NCI-H1436 (cell line): Measurements from ENCODE around the gene ASH1L.
"Not testable (repeated sequence)": the region's sequence is repeated elsewhere in the genome, so short reads cannot be mapped to it uniquely, and the experiment has no call there.

Experiments
- DNase-seq: peaks from one replicate; lab custom pipeline; 2025; lab: John Stamatoyannopoulos, UW

ASH1L gene

DNA sequence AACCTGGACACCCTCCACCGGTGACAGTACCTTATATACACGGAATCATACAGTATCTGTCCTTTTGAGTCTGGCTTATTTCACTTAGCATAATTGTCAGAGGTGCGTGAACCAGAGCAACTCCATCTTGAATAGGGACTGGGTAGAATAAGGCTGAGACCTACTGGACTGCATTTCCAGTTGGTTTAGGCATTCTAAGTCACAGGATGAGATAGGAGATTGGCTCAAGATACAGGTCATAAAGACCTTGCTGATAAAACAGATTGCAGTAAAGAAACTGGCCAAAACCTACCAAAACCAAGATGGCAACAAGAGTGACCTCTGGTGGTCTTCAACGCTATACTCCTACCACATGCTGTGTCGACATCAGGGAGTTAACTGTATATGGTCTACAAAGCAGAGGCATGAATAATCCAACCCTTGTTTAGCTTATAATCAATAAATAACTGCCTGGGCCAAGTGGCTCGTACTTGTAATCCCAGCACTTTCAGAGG, 255.3 kb downstream of the ASH1L start:
- no peak for DNase-seq

DNA sequence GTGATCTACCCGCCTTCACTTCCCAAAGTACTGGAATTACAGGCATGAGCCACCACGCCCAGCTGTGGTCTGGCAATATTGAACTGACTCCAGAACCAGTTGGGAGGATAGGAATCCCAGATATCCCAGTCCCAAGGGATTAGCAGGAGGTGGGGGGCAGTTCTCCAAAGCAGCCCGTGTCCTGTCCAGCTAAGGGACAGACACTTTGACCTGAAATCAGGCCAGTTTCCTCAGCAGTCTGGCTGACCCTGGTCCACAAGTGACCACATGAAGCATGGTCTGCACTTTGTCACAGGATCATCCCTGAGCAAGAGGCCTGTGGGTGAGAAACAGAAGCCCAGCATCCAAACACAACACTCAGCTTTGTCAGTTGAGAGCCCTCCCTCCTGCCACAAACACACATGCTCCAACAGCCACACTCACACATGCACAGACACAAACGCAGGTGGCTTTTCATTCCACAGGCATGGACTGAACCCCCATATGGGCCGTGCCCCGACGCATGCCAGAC, 256.7 kb downstream of the ASH1L start:
- DNase-seq: no peak

DNA sequence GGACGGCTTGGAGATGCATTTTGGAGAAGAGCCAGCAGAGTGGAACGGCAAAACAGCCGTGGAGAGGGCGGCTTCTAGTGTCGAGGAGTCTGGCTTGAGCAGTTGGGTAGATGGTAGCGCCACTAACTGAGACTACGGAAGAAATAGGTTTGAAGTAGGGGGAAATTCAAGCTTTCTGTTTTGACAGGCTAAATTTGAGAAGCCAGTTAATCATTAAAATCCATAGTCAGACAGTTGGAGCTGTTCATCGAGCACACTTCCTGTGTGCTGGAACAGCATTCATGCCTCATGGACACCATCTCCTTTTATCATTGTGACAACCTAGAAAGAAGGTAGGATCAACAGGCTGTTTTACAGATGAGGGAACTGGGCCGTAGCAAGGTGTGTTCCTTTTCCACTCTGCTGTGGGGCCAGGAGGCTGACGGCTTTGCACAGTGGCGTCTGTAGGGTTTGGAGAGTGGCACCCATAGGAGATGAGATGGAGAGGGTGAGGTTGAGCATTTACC, 258.0 kb downstream of the ASH1L start:
- DNase-seq: no peak

DNA sequence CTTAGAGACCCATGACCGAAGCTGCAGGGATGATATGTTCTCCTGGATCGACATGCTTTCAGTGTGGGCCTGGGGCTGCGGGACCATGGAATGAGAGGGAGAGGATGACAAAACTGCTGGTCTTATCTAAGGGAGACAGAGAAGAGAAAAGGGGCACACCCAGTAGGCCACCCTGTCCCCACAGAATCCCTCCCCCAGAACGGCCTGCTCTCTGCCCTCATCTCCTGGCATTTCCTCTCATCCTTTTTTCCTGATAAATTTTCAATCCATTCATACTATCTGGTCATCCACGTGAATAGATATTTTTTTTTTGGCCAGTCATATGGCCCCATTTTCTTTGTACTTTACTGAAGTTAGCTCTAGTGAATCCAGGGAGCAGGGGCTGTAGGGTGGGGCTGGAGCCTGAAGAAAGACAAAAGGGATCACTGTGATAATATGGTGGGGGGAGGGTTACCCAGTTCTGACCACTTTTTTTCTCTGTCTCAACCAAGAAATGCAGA, 261.2 kb downstream of the ASH1L start, which contains the start of gene PKLR:
PKLR (minus strand) TSS at position 97 of the 500 bp plus-strand sequence; CDS start at position 54, 43 bp downstream.
- DNase-seq: no peak

DNA sequence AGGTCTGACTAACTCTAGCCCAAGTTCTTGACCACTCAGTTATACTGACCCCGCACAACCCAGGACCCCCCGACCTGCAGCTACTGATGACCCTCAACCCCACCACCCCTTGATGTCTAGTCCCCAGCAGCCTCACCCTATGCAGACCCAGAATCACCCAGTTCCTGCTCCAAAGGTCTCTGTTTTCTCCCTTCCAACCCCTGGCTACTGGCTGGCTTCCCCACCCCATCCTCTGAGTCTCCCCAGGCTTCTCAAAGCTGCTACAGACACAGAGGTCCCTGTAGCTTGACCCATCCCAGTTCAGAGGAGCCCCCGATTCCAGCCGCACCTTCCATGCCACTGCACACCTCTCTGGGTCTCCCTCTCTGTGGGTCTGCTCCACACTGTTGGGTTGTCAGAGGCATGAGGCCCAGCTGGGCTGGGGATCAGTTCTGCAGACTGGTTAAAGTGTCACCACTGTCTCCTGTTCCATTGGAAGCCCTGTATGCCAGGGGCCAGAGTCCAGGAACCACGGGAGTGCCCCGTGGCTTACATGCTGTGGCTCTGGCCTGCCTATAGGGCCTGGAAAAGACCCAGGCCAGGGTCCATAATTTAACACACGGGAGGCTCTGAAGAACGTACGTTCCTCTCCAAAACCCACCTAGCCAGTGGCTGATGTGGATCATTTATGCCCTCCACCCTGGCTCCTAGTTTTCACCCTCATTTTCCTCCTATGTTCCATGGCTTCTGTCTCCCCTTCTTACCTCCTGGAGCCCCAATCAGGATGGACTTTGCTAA, 261.9 kb downstream of the ASH1L start:
- no peak for DNase-seq

DNA sequence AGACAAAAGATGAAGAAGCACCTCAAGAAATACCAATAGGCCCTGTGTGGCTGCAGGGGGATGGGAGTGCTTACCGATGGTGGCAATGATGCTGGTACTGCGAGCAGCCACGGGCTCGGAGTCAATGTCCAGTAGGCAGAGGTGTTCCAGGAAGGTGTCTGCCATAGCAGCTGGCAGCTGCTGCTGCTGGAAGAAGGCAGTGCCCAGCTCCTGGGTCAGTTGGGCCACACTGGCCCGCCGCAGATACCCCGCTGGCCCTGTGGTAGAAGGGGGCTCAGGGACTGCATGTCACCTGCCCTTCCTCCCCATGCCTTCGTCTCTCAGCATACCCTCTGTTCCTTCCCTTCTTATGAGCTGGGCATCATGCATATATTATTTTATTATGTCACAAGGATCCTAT, 262.6 kb downstream of the ASH1L start:
- no peak for DNase-seq

GRCh38 chr1:155297384-155297783, 265.2 kb downstream of the ASH1L start:
- no peak for DNase-seq

- no peak for DNase-seq
These were observed 265.9 kb downstream of the ASH1L start for GRCh38 chr1:155296661-155297060.

- DNase-seq: no peak
These were observed 266.7 kb downstream of the ASH1L start for GRCh38 chr1:155295942-155296267.

- no peak for DNase-seq
These were observed 267.2 kb downstream of the ASH1L start for GRCh38 chr1:155295183-155295941.

- no peak for DNase-seq
These were observed 268.0 kb downstream of the ASH1L start for GRCh38 chr1:155294520-155295182.

GRCh38 chr1:155293086-155293749, 269.4 kb downstream of the ASH1L start:
- no peak for DNase-seq

- DNase-seq: not testable (repeated sequence)
These were observed 271.6 kb downstream of the ASH1L start for GRCh38 chr1:155291006-155291405.

- DNase-seq: no peak
These were observed 274.5 kb downstream of the ASH1L start for GRCh38 chr1:155287987-155288543.

GRCh38 chr1:155286544-155286943, 276.1 kb downstream of the ASH1L start:
- no peak for DNase-seq

DNA sequence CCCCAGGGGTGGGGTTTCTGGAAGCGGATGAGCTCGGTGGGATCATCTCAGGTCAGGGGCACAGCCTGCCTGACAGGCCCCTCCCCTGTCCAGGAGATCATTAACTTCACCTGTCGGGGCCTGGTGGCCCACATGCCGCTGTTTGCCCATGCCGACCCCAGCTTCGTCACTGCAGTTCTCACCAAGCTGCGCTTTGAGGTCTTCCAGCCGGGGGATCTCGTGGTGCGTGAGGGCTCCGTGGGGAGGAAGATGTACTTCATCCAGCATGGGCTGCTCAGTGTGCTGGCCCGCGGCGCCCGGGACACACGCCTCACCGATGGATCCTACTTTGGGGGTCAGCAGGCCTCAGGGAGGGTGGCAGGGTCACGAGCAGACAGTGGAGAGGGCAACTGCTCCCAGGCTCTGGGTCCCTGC, 277.0 kb downstream of the ASH1L start:
- no peak for DNase-seq
